HG03025 (cell line): ENCODE results near the gene PAXIP1.

ENCODE experiments used
- ATAC-seq: cut with Tn5 transposase; IDR thresholded peaks from one replicate; pipeline ENCODE4 v1.9.1; 2021; ENCODE audit warnings: mild to moderate bottlenecking, moderate library complexity; ENCODE audit not compliant: unreplicated experiment, low FRiP score

Gene PAXIP1

DNA sequence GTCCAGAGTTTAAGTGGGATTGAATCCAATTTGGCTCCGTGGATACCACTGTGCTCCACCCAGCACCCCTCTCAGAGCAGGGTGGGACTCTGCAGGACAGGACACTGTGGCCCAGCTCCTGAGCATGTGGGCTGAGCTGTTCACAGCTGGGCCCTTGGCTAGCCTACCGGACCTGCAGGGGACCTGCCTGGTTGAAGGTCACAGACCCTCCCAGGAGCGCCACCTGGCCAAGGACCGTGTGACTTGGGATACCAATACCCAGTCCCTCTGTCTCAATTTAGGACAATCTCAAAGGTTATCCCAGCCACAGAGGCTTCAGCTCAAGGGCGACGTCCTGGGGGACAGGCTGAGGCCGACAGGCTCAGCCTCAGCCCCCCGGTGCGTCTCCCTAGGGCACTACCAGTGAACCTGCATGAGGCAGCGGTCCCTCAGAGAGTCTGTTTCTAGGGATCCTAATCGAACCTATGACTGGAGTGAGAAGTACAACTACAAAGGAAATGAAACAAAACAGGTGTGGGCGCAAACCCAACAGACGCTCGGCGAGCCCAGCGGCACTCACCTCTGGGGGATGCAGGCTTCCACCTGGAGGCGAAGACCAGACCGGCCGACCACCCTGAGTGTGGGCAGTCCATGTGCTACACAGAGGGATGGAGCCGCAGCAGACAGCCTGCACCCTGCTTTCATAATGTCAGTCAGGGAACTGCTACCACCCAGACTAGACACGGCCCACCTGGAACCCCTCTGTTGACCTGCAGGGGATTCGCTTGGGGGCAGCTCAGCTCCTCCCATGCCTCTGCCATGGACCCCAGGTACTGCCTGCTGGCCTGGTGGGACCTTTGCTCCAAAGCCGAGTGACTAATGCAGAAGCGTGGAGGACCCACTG lies 103.7 kb downstream of the PAXIP1 start:
- ATAC-seq = no peak

DNA sequence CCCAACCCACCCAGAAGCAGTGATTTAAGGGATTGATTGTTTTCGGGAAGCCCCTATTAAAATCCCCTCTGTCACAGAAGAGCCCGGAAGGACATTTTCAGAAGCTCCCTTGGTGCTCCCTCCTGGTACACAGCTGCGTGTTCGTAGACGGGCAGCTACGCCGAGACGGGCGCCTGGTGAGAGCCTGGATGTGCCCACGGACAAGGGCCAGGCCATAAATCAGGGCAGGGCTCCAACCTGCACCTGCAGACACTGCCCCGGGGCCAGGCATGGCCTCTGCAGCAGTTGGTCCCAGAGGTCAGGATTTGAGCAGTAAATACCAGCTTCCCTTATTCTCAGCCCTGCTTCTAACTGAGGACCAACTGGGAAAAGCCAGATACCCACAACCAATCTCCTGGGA lies 106.8 kb downstream of the PAXIP1 start:
- ATAC-seq = no peak
